Panc1 (cell line): ENCODE data around the gene NPRL2.

Experiments
- POLR2AphosphoS5 ChIP-seq: IDR thresholded peaks from 2 replicates; pipeline ENCODE4 v1.6.1; 2012; ENCODE audit warnings: mild to moderate bottlenecking, low read depth, low read length, moderate library complexity
- SIN3A ChIP-seq: IDR thresholded peaks from 2 replicates; pipeline ENCODE4 v1.6.1; 2012; ENCODE audit warnings: low read depth, mild to moderate bottlenecking, low read length, moderate library complexity, borderline replicate concordance; ENCODE audit not compliant: insufficient read depth
- TF ChIP-seq, protein P1 (sequence below): fragments of 450-650 bp; IDR thresholded peaks from 2 replicates; pipeline ENCODE4 v1.5.1; 2017; ENCODE audit warnings: mild to moderate bottlenecking
- TF ChIP-seq, protein P2 (sequence below), 2 experiments: IDR thresholded peaks; 2 replicates each; pipeline ENCODE4 v1.6.1; 2011 to 2012; ENCODE audit warnings: low read depth in 2 of 2, control low read depth in 1 of 2, low read length in 1 of 2, mild to moderate bottlenecking in 1 of 2, moderate library complexity in 1 of 2; ENCODE audit not compliant: insufficient read depth in 1 of 2

DNA sequence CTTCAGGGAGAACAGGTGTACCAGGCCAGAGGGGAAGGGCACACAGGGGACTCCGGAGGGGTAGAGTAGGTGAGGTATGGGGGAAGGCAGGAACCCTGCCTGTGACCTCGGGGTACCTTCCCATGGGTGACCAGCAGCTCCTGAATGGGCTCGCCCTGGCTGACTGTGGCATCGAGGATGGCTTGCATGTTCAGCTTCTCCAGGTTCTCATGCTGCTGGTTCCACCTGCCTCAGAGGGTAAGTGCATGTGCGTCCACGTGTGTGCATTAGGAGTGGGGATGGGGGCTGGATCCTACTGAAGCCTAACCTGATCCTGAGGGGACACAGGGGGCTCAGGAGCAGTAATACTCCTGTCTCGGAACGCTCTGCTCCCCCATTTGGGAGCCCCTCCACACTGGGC is 5.6 kb downstream of the NPRL2 start:
- TF ChIP-seq, protein P1, sequence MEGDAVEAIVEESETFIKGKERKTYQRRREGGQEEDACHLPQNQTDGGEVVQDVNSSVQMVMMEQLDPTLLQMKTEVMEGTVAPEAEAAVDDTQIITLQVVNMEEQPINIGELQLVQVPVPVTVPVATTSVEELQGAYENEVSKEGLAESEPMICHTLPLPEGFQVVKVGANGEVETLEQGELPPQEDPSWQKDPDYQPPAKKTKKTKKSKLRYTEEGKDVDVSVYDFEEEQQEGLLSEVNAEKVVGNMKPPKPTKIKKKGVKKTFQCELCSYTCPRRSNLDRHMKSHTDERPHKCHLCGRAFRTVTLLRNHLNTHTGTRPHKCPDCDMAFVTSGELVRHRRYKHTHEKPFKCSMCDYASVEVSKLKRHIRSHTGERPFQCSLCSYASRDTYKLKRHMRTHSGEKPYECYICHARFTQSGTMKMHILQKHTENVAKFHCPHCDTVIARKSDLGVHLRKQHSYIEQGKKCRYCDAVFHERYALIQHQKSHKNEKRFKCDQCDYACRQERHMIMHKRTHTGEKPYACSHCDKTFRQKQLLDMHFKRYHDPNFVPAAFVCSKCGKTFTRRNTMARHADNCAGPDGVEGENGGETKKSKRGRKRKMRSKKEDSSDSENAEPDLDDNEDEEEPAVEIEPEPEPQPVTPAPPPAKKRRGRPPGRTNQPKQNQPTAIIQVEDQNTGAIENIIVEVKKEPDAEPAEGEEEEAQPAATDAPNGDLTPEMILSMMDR, result no peak
- TF ChIP-seq POLR2AphosphoS5, result no peak
- TF ChIP-seq SIN3A, result no peak
- TF ChIP-seq, protein P2, sequence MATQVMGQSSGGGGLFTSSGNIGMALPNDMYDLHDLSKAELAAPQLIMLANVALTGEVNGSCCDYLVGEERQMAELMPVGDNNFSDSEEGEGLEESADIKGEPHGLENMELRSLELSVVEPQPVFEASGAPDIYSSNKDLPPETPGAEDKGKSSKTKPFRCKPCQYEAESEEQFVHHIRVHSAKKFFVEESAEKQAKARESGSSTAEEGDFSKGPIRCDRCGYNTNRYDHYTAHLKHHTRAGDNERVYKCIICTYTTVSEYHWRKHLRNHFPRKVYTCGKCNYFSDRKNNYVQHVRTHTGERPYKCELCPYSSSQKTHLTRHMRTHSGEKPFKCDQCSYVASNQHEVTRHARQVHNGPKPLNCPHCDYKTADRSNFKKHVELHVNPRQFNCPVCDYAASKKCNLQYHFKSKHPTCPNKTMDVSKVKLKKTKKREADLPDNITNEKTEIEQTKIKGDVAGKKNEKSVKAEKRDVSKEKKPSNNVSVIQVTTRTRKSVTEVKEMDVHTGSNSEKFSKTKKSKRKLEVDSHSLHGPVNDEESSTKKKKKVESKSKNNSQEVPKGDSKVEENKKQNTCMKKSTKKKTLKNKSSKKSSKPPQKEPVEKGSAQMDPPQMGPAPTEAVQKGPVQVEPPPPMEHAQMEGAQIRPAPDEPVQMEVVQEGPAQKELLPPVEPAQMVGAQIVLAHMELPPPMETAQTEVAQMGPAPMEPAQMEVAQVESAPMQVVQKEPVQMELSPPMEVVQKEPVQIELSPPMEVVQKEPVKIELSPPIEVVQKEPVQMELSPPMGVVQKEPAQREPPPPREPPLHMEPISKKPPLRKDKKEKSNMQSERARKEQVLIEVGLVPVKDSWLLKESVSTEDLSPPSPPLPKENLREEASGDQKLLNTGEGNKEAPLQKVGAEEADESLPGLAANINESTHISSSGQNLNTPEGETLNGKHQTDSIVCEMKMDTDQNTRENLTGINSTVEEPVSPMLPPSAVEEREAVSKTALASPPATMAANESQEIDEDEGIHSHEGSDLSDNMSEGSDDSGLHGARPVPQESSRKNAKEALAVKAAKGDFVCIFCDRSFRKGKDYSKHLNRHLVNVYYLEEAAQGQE (IDR thresholded peaks at IDR 0.05; ENCODE audit: insufficient read depth in 1 of 2, low read depth in 2 of 2, low read length in 1 of 2), result no peak
